NCI-H524 (cell line): ENCODE results near the gene SAMD11.
"Not testable (repeated sequence)": the region's sequence is repeated elsewhere in the genome, so short reads cannot be mapped to it uniquely, and the experiment has no call there.

Experiments
- DNase-seq, 2 experiments: peaks; one replicate each; lab custom pipeline; 2025; lab: John Stamatoyannopoulos, UW

The SAMD11 gene

GRCh38 chr1:943545-944340, 20.0 kb downstream of the SAMD11 start:
- no peak for DNase-seq

GRCh38 chr1:944341-945325, 20.9 kb downstream of the SAMD11 start:
- DNase-seq, result peak; percentile 35 to 70

- no peak for DNase-seq
These were observed 22.2 kb downstream of the SAMD11 start for GRCh38 chr1:945688-946556.

- DNase-seq, result not testable (repeated sequence)
These were observed 23.1 kb downstream of the SAMD11 start for GRCh38 chr1:946811-947210.

- DNase-seq, result no peak
These were observed 24.2 kb downstream of the SAMD11 start for GRCh38 chr1:947958-948357.

GRCh38 chr1:950268-950667, 26.5 kb downstream of the SAMD11 start:
- no peak for DNase-seq

- DNase-seq, result no peak
These were observed 27.2 kb downstream of the SAMD11 start for GRCh38 chr1:950881-951280.

- no peak for DNase-seq
These were observed 27.6 kb downstream of the SAMD11 start for GRCh38 chr1:951364-951763.

GRCh38 chr1:952201-952600, 28.5 kb downstream of the SAMD11 start:
- DNase-seq, result no peak

- DNase-seq, result no peak
These were observed 28.9 kb downstream of the SAMD11 start for GRCh38 chr1:952603-953002.

- DNase-seq, result no peak
These were observed 30.0 kb downstream of the SAMD11 start for GRCh38 chr1:953524-954320.

- DNase-seq, result no peak
These were observed 31.2 kb downstream of the SAMD11 start for GRCh38 chr1:954927-955326.

GRCh38 chr1:955474-955873, 31.8 kb downstream of the SAMD11 start:
- no peak for DNase-seq

- DNase-seq, result no peak
These were observed 32.9 kb downstream of the SAMD11 start for GRCh38 chr1:956636-957035.

GRCh38 chr1:958823-959730, 35.4 kb downstream of the SAMD11 start, which contains the start of gene NOC2L:
NOC2L (minus strand) TSS chr1:959256; CDS start chr1:959240, 16 bp downstream.
- DNase-seq, result peak; percentile 46 to 71

GRCh38 chr1:959731-960362, 36.1 kb downstream of the SAMD11 start:
- no peak for DNase-seq

- peak in 1 of 2 experiments; percentile 59 for DNase-seq
These were observed 36.8 kb downstream of the SAMD11 start, which contains the start of gene KLHL17 for GRCh38 chr1:960363-961131. KLHL17 (plus strand) TSS chr1:960584; CDS start chr1:960694, 110 bp downstream.

GRCh38 chr1:961132-961669, 37.5 kb downstream of the SAMD11 start:
- no peak for DNase-seq
